ENCODE results near the gene ERRFI1. TPM values are rescaled to one million over a fixed set of nuclear protein-coding genes. Genes with fewer than 3 reads are reported as not detected.

ERRFI1 gene
- total RNA-seq, 2 donors from 2014 or later = 33.0 to 34.5 TPM

DNA sequence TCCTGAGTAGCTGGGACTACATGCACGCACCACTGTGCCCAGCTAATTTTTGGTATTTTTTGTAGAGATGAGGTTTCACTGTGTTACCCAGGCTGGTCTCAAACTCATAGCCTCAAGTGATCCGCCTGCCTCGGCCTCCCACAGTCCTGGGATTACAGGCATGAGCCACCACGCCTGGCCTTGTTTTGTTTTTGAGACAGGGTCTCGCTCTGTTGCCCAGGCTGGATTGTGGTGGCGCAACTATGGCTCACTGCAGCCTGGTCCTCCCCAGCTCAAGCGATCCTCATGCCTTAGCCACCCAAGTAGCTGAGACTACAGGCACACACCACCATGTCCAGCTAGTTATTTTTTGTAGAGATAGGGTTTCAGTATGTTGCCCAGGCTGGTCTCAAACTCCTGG lies 38.6 kb downstream of the ERRFI1 start:
- peaks cover 36% of the 10 kb centered on the region for H3K36me3 ChIP-seq
- TF ChIP-seq, protein P1, sequence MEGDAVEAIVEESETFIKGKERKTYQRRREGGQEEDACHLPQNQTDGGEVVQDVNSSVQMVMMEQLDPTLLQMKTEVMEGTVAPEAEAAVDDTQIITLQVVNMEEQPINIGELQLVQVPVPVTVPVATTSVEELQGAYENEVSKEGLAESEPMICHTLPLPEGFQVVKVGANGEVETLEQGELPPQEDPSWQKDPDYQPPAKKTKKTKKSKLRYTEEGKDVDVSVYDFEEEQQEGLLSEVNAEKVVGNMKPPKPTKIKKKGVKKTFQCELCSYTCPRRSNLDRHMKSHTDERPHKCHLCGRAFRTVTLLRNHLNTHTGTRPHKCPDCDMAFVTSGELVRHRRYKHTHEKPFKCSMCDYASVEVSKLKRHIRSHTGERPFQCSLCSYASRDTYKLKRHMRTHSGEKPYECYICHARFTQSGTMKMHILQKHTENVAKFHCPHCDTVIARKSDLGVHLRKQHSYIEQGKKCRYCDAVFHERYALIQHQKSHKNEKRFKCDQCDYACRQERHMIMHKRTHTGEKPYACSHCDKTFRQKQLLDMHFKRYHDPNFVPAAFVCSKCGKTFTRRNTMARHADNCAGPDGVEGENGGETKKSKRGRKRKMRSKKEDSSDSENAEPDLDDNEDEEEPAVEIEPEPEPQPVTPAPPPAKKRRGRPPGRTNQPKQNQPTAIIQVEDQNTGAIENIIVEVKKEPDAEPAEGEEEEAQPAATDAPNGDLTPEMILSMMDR (IDR thresholded peaks at IDR 0.05) = no peak
- H3K27ac ChIP-seq = no peak overlapping the region

DNA sequence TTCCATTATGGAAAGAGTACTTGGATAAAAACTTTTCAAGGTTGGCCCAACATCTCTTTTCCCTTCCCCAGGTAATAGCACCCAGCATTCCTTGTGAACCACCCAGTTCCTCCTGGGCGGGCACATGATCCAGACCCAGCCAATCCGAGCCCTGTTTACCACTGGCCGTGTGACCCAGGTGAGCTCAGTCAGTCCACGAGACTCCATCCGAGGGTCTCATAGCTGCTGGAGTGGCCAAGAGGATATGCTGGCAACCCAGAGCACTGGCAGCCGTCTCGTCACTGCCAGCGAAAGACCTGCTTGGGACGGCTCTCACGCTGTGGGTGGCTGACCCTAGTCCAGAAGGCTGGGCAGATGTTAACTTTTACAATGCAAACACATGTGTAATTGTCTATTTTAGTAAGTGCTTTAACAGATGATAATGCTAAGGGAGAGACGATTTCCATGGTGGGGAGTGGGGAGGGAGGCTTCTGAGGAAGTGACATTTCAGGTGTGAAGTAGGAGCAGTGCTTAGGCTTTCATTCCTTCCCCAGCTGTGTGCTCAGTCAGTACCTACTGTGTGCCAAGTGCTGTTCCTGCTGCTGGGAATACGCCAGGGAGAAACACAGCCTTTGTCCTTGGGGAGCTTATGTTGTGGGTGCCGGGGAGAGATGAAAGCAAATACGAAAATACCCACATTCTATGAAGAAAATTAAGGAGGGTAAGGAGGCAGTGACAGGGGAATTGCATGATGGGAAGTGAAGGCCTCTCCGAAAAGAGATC lies 40.1 kb downstream of the ERRFI1 start:
- peaks cover 0 to 11% of the 10 kb centered on the region in 2 donors for H3K4me1 ChIP-seq
- TF ChIP-seq, protein P1 (IDR thresholded peaks at IDR 0.05) = no peak
- H3K36me3 ChIP-seq = peaks cover 41% of the 10 kb centered on the region
- no peak overlapping the region for H3K4me3 ChIP-seq
- H3K27ac ChIP-seq = no peak overlapping the region
- no peaks in the 10 kb centered on the region for H3K27me3 ChIP-seq
- no peak for DNase-seq (ENCODE audit: low spot score)
- no peaks in the 10 kb centered on the region for H3K9me3 ChIP-seq

More for the DNA sequence above, 38.6 kb downstream of the ERRFI1 start:
- no peaks in the 10 kb centered on the region for H3K9me3 ChIP-seq
- no peak for DNase-seq (ENCODE audit: low spot score)
- peaks cover 0 to 6% of the 10 kb centered on the region in 2 donors for H3K4me1 ChIP-seq
- no peak overlapping the region for H3K4me3 ChIP-seq
- H3K27me3 ChIP-seq = no peaks in the 10 kb centered on the region

DNA sequence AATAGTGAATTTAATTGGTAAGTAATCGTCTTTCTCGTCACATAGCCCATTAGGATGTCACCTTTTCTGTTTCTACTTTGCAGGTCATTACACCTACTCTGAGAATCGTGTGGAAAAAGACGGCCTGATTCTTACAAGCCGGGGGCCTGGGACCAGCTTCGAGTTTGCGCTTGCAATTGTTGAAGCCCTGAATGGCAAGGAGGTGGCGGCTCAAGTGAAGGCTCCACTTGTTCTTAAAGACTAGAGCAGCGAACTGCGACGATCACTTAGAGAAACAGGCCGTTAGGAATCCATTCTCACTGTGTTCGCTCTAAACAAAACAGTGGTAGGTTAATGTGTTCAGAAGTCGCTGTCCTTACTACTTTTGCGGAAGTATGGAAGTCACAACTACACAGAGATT lies 41.3 kb downstream of the ERRFI1 start:
- Histone ChIP-seq H3K27me3 (no peaks in the 10 kb centered on the region), H3K4me1 (peaks cover 0 to 11% of the 10 kb centered on the region in 2 donors), H3K4me3 (no peak overlapping the region), H3K36me3 (peaks cover 51% of the 10 kb centered on the region), H3K9me3 (no peaks in the 10 kb centered on the region), H3K27ac (no peak overlapping the region)
- no peak for DNase-seq (ENCODE audit: low spot score)
- TF ChIP-seq, protein P1 (IDR thresholded peaks at IDR 0.05) = no peak

DNA sequence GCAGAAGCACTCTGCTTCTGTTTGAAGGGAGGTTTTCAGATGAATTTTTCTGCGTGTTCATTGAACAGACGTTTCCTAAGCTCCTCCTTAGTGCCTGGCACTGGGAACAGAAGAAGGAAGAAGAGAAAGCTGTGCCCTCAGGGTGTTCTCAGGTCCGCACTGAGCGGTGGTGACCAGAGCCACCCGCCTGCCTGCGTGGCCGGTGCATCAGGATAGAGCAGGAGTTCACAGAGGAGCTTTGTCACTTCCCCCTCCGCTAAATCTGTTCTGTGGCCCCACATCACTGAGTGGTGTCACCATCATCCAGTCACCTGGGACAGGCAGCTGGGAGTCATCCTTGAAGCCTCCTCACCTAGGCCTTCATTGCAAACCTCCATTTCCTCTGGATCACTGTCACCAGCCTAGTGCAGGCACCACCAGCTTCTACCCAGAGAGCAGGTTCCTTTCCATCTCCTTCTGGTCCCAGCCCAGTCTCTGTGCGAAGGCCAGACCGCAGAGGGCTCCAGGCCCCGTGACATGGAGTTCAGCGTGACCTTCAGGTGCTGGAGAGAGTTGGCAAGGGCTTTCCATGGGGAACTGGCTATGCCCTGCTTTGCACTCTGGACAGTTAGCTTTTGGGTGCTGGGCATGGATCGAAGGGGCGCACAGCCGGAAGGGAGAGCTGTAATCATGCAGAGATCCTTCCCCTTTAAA lies 42.9 kb downstream of the ERRFI1 start:
- DNase-seq (ENCODE audit: low spot score) = no peak
- Histone ChIP-seq H3K9me3 (no peaks in the 10 kb centered on the region), H3K27ac (no peak overlapping the region), H3K4me3 (no peak overlapping the region), H3K36me3 (peaks cover 66% of the 10 kb centered on the region), H3K4me1 (peaks cover 0 to 11% of the 10 kb centered on the region in 2 donors), H3K27me3 (no peaks in the 10 kb centered on the region)
- TF ChIP-seq, protein P1 (IDR thresholded peaks at IDR 0.05) = no peak

DNA sequence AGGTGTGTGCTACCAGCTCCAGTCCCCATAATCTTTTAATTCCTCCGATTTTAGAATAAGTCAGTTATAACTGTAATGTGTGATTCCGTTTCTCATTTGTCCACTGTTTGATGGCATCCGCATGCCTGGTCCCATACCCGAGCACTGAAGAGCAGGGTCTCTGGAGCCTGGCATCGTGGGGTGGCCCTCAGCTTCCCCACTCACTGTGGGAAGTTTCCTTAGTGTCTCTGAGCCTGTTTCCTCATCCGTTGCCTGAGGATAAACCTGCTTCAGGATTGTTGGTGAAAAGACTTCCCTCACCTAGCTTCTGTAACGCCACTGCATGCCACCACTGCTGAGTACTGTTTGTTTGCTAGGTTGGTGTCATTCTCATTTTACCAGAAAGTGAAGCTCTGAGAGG lies 45.1 kb downstream of the ERRFI1 start:
- Histone ChIP-seq H3K27ac (no peak overlapping the region), H3K27me3 (no peaks in the 10 kb centered on the region), H3K4me3 (no peak overlapping the region), H3K36me3 (peaks cover 74% of the 10 kb centered on the region), H3K9me3 (no peaks in the 10 kb centered on the region), H3K4me1 (peaks cover 0 to 21% of the 10 kb centered on the region in 2 donors)
- DNase-seq (ENCODE audit: low spot score) = no peak
- TF ChIP-seq, protein P1 (IDR thresholded peaks at IDR 0.05) = no peak
